OCI-LY3 (cell line): Measurements from ENCODE around the gene CACNB4.
"Not testable (repeated sequence)": the region's sequence is repeated elsewhere in the genome, so short reads cannot be mapped to it uniquely, and the experiment has no call there.

Experiments used
- H2AFZ ChIP-seq: fragments of 200-600, 300-600 bp; shearing (Covaris generic); 2 replicates; pipeline ENCODE4 v1.6.0; 2014; ENCODE audit warnings: antibody characterized with exemption, low read depth, low read length
- H3K27ac ChIP-seq: fragments of 200-600, 300-600 bp; sonication (generic); 2 replicates; pipeline ENCODE4 v1.5.1; 2014; ENCODE audit warnings: mild to moderate bottlenecking, low read length, moderate library complexity, mixed read lengths
- H3K27me3 ChIP-seq: fragments of 200-600, 300-600 bp; sonication (generic); 2 replicates; pipeline ENCODE4 v1.6.1; 2014; ENCODE audit warnings: low read depth, low read length, mixed read lengths
- H3K36me3 ChIP-seq: fragments of 200-600, 300-600 bp; sonication (generic); replicated peaks from 2 replicates; pipeline ENCODE3; 2014; ENCODE audit warnings: low read depth, low read length, mixed read lengths
- H3K4me1 ChIP-seq: fragments of 300-600, 200-600 bp; sonication (generic); 2 replicates; pipeline ENCODE4 v1.6.1; 2014; ENCODE audit warnings: low read length, mixed read lengths
- H3K4me2 ChIP-seq: fragments of 200-600, 300-600 bp; sonication (generic); 2 replicates; pipeline ENCODE4 v1.6.1; 2014; ENCODE audit warnings: low read length, mixed read lengths
- H3K4me3 ChIP-seq: fragments of 300-600, 200-600 bp; sonication (generic); 2 replicates; pipeline ENCODE4 v1.5.1; 2014; ENCODE audit warnings: antibody characterized with exemption, mild to moderate bottlenecking, low read length, moderate library complexity
- H3K79me2 ChIP-seq: fragments of 300-600, 200-600 bp; shearing (Covaris generic); 2 replicates; pipeline ENCODE4 v1.6.1; 2014; ENCODE audit warnings: mild to moderate bottlenecking, low read length, mixed read lengths
- H3K9ac ChIP-seq: fragments of 300-600, 200-600 bp; shearing (Covaris generic); 2 replicates; pipeline ENCODE4 v1.6.0; 2014; ENCODE audit warnings: mild to moderate bottlenecking, low read length, moderate library complexity
- H3K9me3 ChIP-seq: fragments of 200-600, 300-600 bp; shearing (Covaris generic); 2 replicates; pipeline ENCODE4 v1.6.1; 2014; ENCODE audit warnings: low read length, mixed read lengths; ENCODE audit not compliant: insufficient read depth
- H4K20me1 ChIP-seq: fragments of 200-600, 300-600 bp; sonication (generic); 2 replicates; pipeline ENCODE4 v1.6.1; 2016; ENCODE audit warnings: low read length, mixed read lengths; ENCODE audit not compliant: insufficient read depth
- EZH2phosphoT487 ChIP-seq: fragments of 200-600 bp; shearing (Covaris generic); IDR thresholded peaks from 2 replicates; pipeline ENCODE4 v1.6.1; 2018; ENCODE audit warnings: antibody characterized with exemption, mixed run types, low read depth
- TF ChIP-seq, protein P1 (sequence below): fragments of 200-600, 300-600 bp; sonication (generic); IDR thresholded peaks from 2 replicates; pipeline ENCODE4 v1.5.1; 2014; ENCODE audit warnings: antibody characterized with exemption, low read length, low read depth

The CACNB4 gene

DNA sequence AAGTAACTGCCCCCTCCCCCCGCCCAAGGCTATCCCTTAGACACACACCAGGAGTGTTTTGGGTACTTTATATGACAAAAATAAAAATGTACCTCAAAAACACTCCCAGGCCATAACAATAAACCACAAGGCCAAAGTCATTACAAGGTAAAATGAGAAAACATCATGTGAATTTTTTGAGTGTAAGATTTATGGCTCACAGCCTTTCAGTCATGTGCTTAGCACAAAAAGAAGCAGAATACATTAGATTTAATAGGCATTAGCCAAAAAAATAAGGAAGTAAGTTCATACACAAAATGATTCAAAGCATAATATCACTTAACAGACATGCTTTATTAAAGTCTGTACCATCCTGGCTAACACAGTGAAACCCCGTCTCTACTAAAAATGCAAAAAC lies 103.7 kb downstream of the CACNB4 start:
- Histone ChIP-seq H3K9ac (no peak overlapping the region), H3K9me3 (no peaks in the 10 kb centered on the region), H3K4me3 (no peak overlapping the region), H3K79me2 (no peaks in the 10 kb centered on the region), H2AFZ (no peak overlapping the region), H4K20me1 (no peaks in the 10 kb centered on the region), H3K27me3 (peaks cover 33% of the 10 kb centered on the region), H3K4me1 (no peaks in the 10 kb centered on the region), H3K27ac (no peak overlapping the region), H3K4me2 (no peak overlapping the region), H3K36me3 (no peaks in the 10 kb centered on the region)
- no peak for TF ChIP-seq EZH2phosphoT487
- TF ChIP-seq, protein P1, sequence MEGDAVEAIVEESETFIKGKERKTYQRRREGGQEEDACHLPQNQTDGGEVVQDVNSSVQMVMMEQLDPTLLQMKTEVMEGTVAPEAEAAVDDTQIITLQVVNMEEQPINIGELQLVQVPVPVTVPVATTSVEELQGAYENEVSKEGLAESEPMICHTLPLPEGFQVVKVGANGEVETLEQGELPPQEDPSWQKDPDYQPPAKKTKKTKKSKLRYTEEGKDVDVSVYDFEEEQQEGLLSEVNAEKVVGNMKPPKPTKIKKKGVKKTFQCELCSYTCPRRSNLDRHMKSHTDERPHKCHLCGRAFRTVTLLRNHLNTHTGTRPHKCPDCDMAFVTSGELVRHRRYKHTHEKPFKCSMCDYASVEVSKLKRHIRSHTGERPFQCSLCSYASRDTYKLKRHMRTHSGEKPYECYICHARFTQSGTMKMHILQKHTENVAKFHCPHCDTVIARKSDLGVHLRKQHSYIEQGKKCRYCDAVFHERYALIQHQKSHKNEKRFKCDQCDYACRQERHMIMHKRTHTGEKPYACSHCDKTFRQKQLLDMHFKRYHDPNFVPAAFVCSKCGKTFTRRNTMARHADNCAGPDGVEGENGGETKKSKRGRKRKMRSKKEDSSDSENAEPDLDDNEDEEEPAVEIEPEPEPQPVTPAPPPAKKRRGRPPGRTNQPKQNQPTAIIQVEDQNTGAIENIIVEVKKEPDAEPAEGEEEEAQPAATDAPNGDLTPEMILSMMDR, result no peak

DNA sequence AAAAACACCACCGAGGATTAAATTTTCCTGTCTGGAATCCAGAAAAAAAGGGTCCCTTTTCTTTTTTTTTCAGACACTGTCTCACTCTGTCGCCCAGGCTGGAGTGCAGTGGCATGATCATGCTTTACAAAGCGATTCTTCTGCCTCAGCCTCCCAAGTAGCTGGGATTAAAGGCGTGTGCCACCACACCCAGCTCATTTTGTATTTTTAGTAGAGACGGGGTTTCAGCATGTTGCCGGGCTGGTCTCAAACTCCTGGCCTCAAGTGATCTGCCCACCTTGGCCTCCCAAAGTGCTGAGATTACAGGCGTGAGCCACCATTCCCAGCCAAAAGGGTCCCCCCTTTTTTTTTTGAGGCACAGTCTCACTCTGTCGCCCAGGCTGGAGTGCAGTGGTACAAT lies 104.7 kb downstream of the CACNB4 start:
- H4K20me1 ChIP-seq, result not testable (repeated sequence)

DNA sequence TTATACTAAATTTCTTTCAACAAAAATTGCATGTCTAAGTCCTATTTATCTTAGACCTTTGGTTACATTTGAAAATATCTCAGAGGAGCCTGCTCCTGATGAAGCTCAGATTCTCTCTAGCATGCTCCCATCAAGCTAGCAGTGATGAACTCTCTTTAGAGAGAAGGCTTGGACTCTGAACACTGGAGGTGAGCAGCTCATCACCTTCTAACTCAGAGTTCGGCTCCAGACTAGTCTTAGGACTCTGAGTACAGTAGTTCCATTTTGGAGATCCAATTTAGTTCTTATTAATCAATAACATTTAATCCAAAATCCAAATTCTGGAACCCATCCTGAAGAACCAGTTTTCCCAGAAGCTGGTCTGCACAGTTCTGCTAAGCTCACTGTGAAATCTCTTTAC lies 107.8 kb downstream of the CACNB4 start:
- Histone ChIP-seq H3K79me2 (no peaks in the 10 kb centered on the region), H2AFZ (no peak overlapping the region), H3K27me3 (peaks cover 25% of the 10 kb centered on the region), H3K9ac (no peak overlapping the region), H3K36me3 (no peaks in the 10 kb centered on the region), H3K27ac (no peak overlapping the region), H4K20me1 (no peaks in the 10 kb centered on the region), H3K9me3 (no peaks in the 10 kb centered on the region), H3K4me1 (no peaks in the 10 kb centered on the region), H3K4me3 (no peak overlapping the region), H3K4me2 (no peak overlapping the region)
- TF ChIP-seq, protein P1, result no peak

More for the DNA sequence above, 104.7 kb downstream of the CACNB4 start:
- H3K79me2 ChIP-seq, H3K4me2 ChIP-seq, H3K9me3 ChIP-seq, H3K36me3 ChIP-seq, H3K9ac ChIP-seq, H2AFZ ChIP-seq, H3K4me1 ChIP-seq, H3K4me3 ChIP-seq, H3K27ac ChIP-seq: not testable (repeated sequence)
- peaks cover 34% of the 10 kb centered on the region for H3K27me3 ChIP-seq

DNA sequence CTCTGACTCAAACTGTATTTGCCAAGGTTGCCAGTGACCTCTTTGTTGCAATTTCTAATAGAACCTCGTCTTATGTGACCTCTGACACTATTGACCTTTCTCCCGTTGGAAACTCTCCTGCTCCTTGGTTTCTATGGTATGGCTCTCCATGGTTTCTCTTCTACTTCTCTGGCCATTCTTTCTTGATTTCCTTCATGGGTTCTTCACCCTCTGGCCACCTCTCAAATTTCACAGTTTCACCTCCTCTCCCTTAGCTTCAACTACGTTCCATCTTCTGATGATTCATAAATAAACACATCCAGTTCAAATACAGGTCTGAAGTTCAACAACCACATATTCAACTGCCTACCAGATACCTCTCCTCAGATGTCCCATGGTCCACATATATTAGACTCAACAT lies 109.5 kb downstream of the CACNB4 start:
- no peaks in the 10 kb centered on the region for H3K4me1 ChIP-seq
- H2AFZ ChIP-seq, result no peak overlapping the region
- TF ChIP-seq, protein P1, result no peak
- TF ChIP-seq EZH2phosphoT487, result no peak
- no peaks in the 10 kb centered on the region for H3K9me3 ChIP-seq
- H3K9ac ChIP-seq, result no peak overlapping the region
- no peaks in the 10 kb centered on the region for H3K79me2 ChIP-seq
- no peak overlapping the region for H3K4me3 ChIP-seq
- H3K27me3 ChIP-seq, result peaks cover 21% of the 10 kb centered on the region
- H3K27ac ChIP-seq, result no peak overlapping the region
- no peak overlapping the region for H3K4me2 ChIP-seq
- H3K36me3 ChIP-seq, result no peaks in the 10 kb centered on the region
- no peaks in the 10 kb centered on the region for H4K20me1 ChIP-seq

DNA sequence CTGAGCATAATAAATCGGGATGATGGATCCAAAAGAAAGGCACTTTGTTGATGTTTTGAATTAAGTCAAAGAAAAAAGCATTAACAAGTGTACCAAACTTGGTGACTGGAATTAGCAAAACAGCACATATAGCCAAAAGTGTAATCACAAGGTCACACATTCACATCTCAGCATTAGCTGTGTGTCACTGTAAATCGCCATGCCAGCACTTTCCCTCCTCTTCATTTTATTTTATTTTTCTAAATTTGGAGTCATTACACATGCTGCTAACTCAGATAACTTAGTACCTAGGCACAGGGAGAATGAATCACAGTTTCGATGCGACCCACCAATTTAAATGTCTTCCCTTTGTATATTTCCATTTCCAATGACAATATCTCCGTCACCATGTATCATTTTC lies 111.4 kb downstream of the CACNB4 start:
- no peak overlapping the region for H3K4me2 ChIP-seq

More for the DNA sequence above, 111.4 kb downstream of the CACNB4 start:
- no peak overlapping the region for H3K9ac ChIP-seq
- H3K79me2 ChIP-seq, result no peaks in the 10 kb centered on the region
- no peaks in the 10 kb centered on the region for H3K4me1 ChIP-seq
- H3K4me3 ChIP-seq, result no peak overlapping the region
- no peaks in the 10 kb centered on the region for H3K9me3 ChIP-seq
- H3K27ac ChIP-seq, result no peak overlapping the region
- H4K20me1 ChIP-seq, result no peaks in the 10 kb centered on the region
- H2AFZ ChIP-seq, result no peak overlapping the region
- peaks cover 21% of the 10 kb centered on the region for H3K27me3 ChIP-seq
- TF ChIP-seq EZH2phosphoT487, result no peak
- TF ChIP-seq, protein P1, result no peak
- no peaks in the 10 kb centered on the region for H3K36me3 ChIP-seq
